Hindlimb muscle (tissue), 1 donor: ENCODE measurements around the gene TFEB. TPM values are rescaled to one million over a fixed set of nuclear protein-coding genes. Genes with fewer than 3 reads are reported as not detected.

ENCODE experiments used
- DNase-seq: peaks from one replicate; pipeline ENCODE4 v3.0.0-alpha.2; 2013
- polyA plus RNA-seq: library from polyadenylated mRNA; unstranded; fragments of 120-200 nt; gene quantifications from one replicate; pipeline ENCODE4 v1.2.1, GENCODE V29; 2013; ENCODE audit not compliant: insufficient read length

TFEB gene
- polyA plus RNA-seq, 1 donor = 10.1 TPM

GRCh38 chr6:41736800-41737555, 1.6 kb upstream of the TFEB start:
- no peak for DNase-seq

DNA sequence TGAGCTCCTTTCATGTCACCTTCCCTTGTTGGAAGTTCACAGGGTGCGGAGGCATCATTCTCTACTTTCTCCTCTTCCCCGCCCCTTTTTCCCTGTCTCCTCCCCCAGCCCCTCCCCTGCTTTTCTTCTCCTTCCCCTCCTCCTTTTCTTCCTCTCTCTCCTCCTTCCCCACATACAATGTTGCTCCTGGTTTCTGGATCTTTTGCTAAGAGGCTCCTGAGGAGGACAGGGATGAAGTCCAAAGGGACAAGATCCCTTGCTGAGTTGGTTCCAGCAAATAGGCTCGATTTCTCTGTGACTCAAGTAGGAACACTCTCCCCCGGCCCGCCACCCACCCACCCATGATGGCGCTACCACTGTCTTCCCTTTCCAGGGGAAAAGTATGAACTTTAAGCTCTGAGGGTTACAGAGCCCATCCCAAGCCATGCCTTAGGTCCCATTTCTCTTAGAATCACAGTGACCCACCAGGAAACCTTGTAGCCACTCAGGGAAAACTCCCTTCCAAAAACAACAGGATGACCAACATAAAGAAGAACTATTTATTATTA, 852 bp upstream of the TFEB start:
- no peak for DNase-seq

GRCh38 chr6:41734666-41735426, 562 bp downstream of the TFEB start:
- DNase-seq = peak; percentile 91

DNA sequence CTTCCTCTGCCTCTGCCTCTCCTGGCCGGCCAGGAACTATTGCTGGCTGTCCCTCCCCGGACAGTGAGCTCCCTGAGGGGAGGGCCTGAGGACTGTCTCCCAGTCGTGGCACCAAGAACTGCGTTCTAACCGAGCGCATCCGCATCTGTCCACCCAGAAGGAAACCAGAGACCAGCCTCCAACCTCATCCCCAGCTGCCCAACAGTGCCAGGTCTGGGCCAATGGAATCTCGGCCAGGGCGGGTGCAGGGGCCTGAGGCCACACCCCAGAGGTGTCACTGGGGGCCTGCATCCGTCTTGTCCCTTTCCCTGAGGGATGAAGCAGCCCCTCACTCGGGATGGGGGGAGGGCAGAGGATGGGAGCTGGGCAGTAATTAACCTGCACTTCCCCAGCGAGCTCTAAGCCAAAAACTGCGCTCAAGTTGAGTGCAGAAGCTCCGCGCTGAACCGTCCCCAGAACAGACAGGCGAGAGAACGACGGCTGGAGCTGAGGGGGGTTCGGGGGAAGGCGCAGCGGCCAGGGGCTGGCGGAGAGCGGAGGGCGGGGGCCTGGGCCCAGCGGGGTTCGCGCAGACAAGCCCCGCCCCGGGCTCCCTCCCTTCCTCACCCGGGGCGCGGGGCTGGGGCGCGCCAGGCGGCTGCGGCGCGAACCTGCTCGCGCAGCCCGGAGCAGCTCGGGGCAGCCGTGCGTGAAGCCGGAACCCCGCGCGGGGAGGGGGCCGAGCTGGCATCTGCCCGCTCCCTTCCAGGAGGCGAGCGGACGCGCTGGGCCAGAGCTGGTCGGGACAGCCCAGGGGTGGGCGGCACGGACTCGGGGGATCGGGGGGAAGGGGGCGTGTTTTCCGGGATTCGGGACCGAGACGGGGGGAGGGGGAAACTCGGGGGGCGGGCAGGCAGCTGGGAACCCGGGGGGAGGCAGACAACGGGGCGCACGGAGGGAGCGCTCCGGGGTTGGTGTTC, 1.4 kb downstream of the TFEB start:
- peak; percentile 89 for DNase-seq

DNA sequence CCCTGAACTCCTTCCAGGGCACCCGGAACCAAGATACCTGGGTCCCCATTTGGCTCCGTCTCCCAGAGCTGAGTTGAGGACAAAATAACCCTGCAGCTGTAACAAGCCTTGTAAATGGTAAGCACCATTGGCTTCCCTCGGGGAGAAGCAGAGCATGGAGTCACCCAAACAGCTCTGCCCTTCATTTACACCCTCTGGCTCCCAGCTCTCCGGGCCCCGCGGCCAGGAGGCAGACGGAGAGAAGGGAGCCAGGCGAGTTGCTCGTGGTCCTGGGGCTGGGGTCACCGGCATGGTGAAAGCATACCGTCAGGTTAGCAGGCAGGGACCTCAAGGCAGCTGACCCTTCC, 2.1 kb downstream of the TFEB start:
- no peak for DNase-seq

DNA sequence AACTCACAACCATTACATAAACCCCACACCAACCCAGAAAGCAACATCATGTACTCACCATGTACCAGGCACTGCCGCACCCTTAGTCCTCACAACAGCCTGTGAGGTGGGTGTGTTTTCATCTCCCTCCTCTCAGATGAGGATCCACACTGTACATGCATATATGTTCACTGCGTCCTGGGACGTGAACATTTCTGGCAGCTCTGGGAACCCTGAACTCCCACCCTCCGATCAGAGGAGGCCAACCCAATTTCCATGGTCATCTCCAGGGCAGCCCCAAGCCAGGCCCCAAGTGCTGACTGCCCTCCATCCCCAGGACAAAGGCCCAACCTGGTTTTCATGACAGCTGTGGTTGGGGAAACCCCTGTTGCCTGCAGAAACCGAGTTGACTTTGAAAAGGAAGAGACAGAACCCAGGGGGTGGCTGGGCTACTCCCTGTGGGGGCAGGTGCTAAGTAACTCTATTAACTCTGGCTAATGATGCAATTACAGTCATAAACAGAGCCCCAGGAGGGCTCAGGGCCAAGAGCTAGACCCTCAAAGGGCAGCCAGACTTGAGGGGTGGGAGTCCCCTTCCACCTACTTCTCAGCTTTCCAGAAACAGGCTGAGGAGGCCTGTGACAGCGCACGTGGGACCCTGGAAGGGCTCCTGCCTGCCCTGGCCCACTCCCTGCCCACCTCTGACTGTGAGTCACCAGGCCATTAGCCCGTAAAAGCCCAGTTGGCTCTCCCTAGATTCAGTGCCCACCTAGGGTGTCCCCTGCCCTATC, 2.6 kb downstream of the TFEB start:
- no peak for DNase-seq

DNA sequence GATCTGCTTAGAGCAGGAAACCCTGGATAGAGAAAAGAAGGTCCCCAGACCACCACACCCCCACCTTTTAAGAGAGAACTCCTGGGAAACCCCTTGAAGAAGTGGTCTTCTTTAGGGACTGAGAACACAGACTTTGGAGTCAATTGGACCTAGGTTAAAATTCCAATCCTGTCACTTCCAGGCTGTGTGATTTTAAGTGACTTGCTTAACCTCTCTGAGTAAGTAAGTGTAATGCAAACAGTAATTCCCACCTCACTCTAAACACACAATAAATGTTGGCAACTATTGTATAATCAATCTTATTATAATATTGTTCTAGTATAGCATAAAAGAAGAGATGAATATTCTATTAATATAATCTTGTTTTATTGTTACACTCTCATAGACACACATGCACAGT, 3.3 kb downstream of the TFEB start:
- DNase-seq = no peak

- DNase-seq = no peak
These were observed 3.8 kb downstream of the TFEB start for GRCh38 chr6:41731561-41732086.

- DNase-seq = no peak
These were observed 4.6 kb downstream of the TFEB start for GRCh38 chr6:41730531-41731436.

GRCh38 chr6:41729624-41730023, 5.8 kb downstream of the TFEB start:
- no peak for DNase-seq

DNA sequence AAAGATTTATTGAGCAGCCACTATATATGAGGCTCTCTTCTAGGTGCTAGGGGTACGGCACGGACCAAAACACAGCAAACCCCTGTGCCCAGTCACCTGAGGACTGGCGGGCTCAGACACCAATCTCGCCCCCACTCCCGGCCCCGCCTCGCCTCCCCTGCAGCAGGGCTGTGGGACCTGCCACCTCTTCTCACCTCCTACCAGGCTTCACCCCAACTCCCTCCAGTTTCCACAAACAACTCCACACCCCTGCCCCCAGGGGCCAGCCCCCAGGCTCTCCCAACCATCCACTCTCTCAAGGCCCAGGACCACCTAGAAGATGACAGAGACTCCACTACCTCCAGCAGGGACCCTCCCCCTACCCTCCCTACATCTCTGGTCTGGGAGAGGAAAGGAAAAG, 6.5 kb downstream of the TFEB start:
- DNase-seq = no peak

GRCh38 chr6:41728073-41728936, 7.1 kb downstream of the TFEB start:
- DNase-seq = no peak

- DNase-seq = no peak
These were observed 7.7 kb downstream of the TFEB start for GRCh38 chr6:41727705-41728072.

- DNase-seq = no peak
These were observed 8.5 kb downstream of the TFEB start for GRCh38 chr6:41726876-41727275.

GRCh38 chr6:41724586-41725501, 10.6 kb downstream of the TFEB start:
- no peak for DNase-seq

DNA sequence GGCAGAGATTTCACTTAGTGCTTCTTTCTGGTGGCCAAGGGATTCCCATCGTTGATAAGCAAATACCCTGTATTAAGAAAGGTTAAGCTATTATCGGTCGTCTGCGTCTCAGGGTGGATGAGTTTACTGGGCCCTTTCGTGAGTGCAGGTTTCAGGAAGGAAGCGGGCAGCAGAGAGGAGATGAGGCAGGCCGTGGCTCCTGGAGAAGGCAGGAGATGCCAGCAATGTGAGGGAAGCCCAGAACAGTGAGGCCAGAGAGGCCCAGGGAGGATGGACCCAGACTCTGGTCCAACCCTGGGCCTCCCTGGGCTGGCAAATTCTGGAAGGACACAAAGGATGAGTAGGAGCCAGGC, 11.2 kb downstream of the TFEB start:
- no peak for DNase-seq

GRCh38 chr6:41723530-41724227, 11.7 kb downstream of the TFEB start:
- DNase-seq = peak; percentile 48

DNA sequence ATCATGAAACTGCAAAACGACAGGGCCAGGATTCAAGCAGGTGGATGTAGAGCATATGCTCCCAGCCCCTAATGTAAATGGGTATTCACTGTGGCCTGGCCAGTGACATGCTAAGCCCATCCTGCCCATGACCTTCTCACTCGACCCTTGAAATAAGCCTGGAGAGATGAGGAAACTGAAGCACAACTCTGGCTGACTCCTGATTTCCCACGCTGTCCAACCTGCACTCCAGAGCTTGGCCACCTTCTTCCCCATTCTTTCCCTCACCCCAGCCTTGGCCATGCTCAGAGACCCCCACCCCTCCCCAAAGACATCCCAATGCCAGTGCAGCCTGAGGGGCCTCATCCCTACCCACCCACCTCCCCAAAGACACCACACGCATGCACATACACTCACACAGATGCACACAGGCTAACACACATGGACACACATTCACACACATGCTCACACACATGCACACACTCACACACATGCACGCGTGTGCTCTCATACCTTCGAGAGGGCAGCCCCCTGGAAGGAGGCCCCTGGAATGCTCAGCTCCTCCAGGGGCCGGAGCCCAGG, 12.4 kb downstream of the TFEB start:
- DNase-seq = no peak
